K562 (cell line): ENCODE data around the gene MMP28. TPM values are rescaled to one million over a fixed set of nuclear protein-coding genes. Genes with fewer than 3 reads are reported as not detected.

ENCODE experiments used
- DNMT1 ChIP-seq: fragments of 450-650 bp; IDR thresholded peaks from 2 replicates; pipeline ENCODE4 v1.6.1; 2016; ENCODE audit warnings: antibody characterized with exemption, mild to moderate bottlenecking
- FIP1L1 ChIP-seq: fragments of 200-400 bp; formaldehyde crosslinking; IDR thresholded peaks from 2 replicates; pipeline ENCODE4 v1.6.1; 2018; ENCODE audit warnings: mild to moderate bottlenecking, low read depth, low read length; ENCODE audit not compliant: poor library complexity, severe bottlenecking
- FOXK1 ChIP-seq: sonication (generic); formaldehyde crosslinking; IDR thresholded peaks from 2 replicates; pipeline ENCODE4 v1.8.0; 2022; ENCODE audit warnings: missing genetic modification reagents, mild to moderate bottlenecking, borderline replicate concordance
- HOXB6 ChIP-seq: fragments of 250-450 bp; sonication (Bioruptor Pico); IDR thresholded peaks from 2 replicates; pipeline ENCODE4 v1.5.1; 2022; ENCODE audit warnings: mild to moderate bottlenecking, borderline replicate concordance
- MCM3 ChIP-seq: fragments of 450-650 bp; IDR thresholded peaks from 2 replicates; pipeline ENCODE4 v1.6.1; 2016
- MECOM ChIP-seq: fragments of 250-450 bp; sonication (Bioruptor Pico); IDR thresholded peaks from 2 replicates; pipeline ENCODE4 v1.8.0; 2022; ENCODE audit warnings: inconsistent platforms
- MTF1 ChIP-seq: fragments of 250-450 bp; sonication (Bioruptor Pico); IDR thresholded peaks from 2 replicates; pipeline ENCODE4 v1.9.0; 2021; ENCODE audit warnings: moderate library complexity, mild to moderate bottlenecking, inconsistent platforms, borderline replicate concordance
- RUNX1 ChIP-seq: sonication (generic); IDR thresholded peaks from 2 replicates; pipeline ENCODE4 v1.6.1; 2016; ENCODE audit warnings: antibody characterized with exemption, low read depth
- SMARCA5 ChIP-seq: fragments of 450-650 bp; IDR thresholded peaks from 2 replicates; pipeline ENCODE4 v1.6.1; 2016
- STAG1 ChIP-seq: sonication (generic); formaldehyde crosslinking; IDR thresholded peaks from 2 replicates; pipeline ENCODE4 v1.5.0; 2020; ENCODE audit warnings: missing genetic modification reagents, borderline replicate concordance
- ZNF140 ChIP-seq: fragments of 250-450 bp; sonication (Bioruptor Pico); IDR thresholded peaks from 2 replicates; pipeline ENCODE4 v1.8.0; 2021; ENCODE audit warnings: moderate library complexity, mild to moderate bottlenecking, inconsistent platforms
- ZNF764 ChIP-seq: fragments of 250-450 bp; sonication (Bioruptor Pico); IDR thresholded peaks from 2 replicates; pipeline ENCODE4 v1.4.0; 2020; ENCODE audit warnings: low read depth, mild to moderate bottlenecking, moderate library complexity
- polyA plus RNA-seq, 8 experiments: library from polyadenylated mRNA; depleted of rRNA in 4 of 8; stranded (reverse) in 5 of 8; unstranded in 3 of 8; fragments of >200 nt; fragmentation: Nextera tagmentation in 2 of 8; fragmentation: Illumina TruSeq in 1 of 8; extraction: Ambion mirVana in 2 of 8; extraction: Trizol in 1 of 8; gene quantifications; 2 replicates each; pipeline versions ENCODE4 v1.2.1 to v1.2.3, GENCODE V29; 2011 to 2014; ENCODE audit warnings: inconsistent platforms in 1 of 8, missing spikeins in 1 of 8
- total RNA-seq, 7 experiments: library from RNA; depleted of rRNA in 6 of 7; stranded (reverse); fragments of >200 nt in 6 of 7; fragmentation: Illumina TruSeq in 2 of 7; extraction: Trizol in 2 of 7; gene quantifications; 2 replicates each; pipeline versions ENCODE4 v1.2.1 to v1.2.3, GENCODE V29; 2011 to 2021; ENCODE audit warnings: low replicate concordance in 1 of 7
- TF ChIP-seq, protein P1 (sequence below), 2 experiments: fragments of 450-650 bp in 1 of 2; sonication (generic) in 1 of 2; formaldehyde crosslinking in 1 of 2; IDR thresholded peaks in 1 of 2; conservative IDR thresholded peaks in 1 of 2; 2 replicates each; pipeline versions ENCODE4 v1.6.1 to v1.8.1; 2016 to 2023; ENCODE audit warnings: mild to moderate bottlenecking in 2 of 2, moderate library complexity in 2 of 2, inconsistent platforms in 1 of 2, missing genetic modification reagents in 1 of 2
- TF ChIP-seq, protein P2 (sequence below), 2 experiments: fragments of 450-650 bp; IDR thresholded peaks; 2 replicates each; pipeline ENCODE4 v1.6.1; 2018; ENCODE audit warnings: mild to moderate bottlenecking in 2 of 2, low read depth in 1 of 2; ENCODE audit not compliant: partially characterized antibody in 2 of 2
- TF ChIP-seq, protein P3 (sequence below): fragments of 250-450 bp; sonication (Bioruptor Pico); IDR thresholded peaks from 2 replicates; pipeline ENCODE4 v1.5.1; 2021; ENCODE audit warnings: mild to moderate bottlenecking
- TF ChIP-seq, protein P4 (sequence below), 3 experiments: fragments of 200-800 bp in 1 of 3; sonication (Bioruptor generic) in 1 of 3; sonication (generic) in 1 of 3; formaldehyde crosslinking in 1 of 3; IDR thresholded peaks; 2 replicates each; pipeline versions ENCODE4 v1.6.1 to v1.8.0; 2016 to 2022; ENCODE audit warnings: mild to moderate bottlenecking in 2 of 3, missing compliant biosample characterization in 2 of 3, missing genetic modification characterization in 2 of 3, missing genetic modification reagents in 1 of 3
- TF ChIP-seq, protein P5 (sequence below): sonication (generic); IDR thresholded peaks from 2 replicates; pipeline ENCODE4 v1.6.1; 2016

The MMP28 gene
- total and polyA plus RNA-seq, 9 of the 15 experiments (the other 6 are each of a cell fraction or from before 2014, with no cell fraction given) = not detected

DNA sequence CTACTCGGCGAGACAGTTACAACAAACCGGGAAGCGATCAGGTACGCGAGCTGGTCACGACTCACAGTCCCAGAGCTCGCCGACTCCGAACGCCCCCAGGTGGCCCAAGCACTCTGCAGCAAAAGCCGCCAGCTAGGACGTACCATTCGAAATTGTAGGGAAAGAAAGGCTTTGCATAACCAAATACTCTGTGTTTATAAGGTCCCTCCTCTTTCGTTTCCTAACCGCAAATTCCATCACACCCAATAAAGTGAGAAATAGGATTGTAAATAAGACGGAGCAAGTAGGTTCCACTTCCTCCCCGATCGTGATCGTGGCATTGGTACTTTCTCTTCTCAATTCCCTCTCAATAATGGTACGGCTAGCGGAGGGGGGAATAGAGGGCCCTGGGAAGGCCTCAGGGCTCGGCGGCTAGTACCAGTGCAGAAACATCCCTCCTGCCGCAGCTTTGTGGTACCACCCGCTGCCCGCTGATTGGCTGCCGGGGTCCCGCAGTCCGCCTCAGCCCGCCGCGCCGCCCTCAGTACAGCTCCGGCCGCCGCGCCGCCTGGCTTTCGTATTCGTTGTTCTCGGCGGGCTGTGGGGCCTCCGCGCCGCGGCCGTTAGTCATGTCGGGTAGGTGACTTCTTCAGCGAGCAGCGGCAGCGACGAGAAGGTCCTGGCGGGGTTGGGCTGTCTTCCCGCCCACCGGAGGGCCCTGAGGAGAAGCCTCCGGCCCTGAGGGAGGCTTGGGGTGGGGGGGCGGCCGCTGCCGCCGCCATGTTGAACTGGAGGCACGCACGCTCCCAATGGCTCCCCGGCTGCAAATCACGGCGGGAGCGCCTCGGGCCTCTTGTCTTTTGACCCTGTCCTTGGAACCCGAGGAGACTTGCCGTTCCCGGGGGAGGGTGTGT, 13.8 kb upstream of the MMP28 start, which contains the start of gene TAF15 (continued):
- TF ChIP-seq, protein P1, sequence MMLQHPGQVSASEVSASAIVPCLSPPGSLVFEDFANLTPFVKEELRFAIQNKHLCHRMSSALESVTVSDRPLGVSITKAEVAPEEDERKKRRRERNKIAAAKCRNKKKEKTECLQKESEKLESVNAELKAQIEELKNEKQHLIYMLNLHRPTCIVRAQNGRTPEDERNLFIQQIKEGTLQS (IDR thresholded peaks at IDR 0.05) = no peak; the same call in 1 of the 2 replicates
- TF ChIP-seq, protein P1 (CRISPR knock-in tag; conservative IDR thresholded peaks at IDR 0.05) = no peak
- TF ChIP-seq FIP1L1 (peak; percentile 67), FOXK1 (CRISPR knock-in tag) (no peak), SMARCA5 (0 out of 2 replicates have a peak, but pooled peaks have one; percentile 11), RUNX1 (no peak), MECOM (CRISPR knock-in tag) (no peak), MTF1 (CRISPR knock-in tag) (no peak), DNMT1 (no peak), STAG1 (CRISPR knock-in tag) (no peak), HOXB6 (CRISPR knock-in tag) (no peak), ZNF140 (CRISPR knock-in tag) (no peak), ZNF764 (CRISPR knock-in tag) (no peak), MCM3 (no peak)
- TF ChIP-seq, protein P2, sequence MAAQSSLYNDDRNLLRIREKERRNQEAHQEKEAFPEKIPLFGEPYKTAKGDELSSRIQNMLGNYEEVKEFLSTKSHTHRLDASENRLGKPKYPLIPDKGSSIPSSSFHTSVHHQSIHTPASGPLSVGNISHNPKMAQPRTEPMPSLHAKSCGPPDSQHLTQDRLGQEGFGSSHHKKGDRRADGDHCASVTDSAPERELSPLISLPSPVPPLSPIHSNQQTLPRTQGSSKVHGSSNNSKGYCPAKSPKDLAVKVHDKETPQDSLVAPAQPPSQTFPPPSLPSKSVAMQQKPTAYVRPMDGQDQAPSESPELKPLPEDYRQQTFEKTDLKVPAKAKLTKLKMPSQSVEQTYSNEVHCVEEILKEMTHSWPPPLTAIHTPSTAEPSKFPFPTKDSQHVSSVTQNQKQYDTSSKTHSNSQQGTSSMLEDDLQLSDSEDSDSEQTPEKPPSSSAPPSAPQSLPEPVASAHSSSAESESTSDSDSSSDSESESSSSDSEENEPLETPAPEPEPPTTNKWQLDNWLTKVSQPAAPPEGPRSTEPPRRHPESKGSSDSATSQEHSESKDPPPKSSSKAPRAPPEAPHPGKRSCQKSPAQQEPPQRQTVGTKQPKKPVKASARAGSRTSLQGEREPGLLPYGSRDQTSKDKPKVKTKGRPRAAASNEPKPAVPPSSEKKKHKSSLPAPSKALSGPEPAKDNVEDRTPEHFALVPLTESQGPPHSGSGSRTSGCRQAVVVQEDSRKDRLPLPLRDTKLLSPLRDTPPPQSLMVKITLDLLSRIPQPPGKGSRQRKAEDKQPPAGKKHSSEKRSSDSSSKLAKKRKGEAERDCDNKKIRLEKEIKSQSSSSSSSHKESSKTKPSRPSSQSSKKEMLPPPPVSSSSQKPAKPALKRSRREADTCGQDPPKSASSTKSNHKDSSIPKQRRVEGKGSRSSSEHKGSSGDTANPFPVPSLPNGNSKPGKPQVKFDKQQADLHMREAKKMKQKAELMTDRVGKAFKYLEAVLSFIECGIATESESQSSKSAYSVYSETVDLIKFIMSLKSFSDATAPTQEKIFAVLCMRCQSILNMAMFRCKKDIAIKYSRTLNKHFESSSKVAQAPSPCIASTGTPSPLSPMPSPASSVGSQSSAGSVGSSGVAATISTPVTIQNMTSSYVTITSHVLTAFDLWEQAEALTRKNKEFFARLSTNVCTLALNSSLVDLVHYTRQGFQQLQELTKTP (IDR thresholded peaks at IDR 0.05; ENCODE audit: low read depth in 1 of 2, partially characterized antibody in 2 of 2) = peak in 1 of 2 experiments; percentile 65
- TF ChIP-seq, protein P3, sequence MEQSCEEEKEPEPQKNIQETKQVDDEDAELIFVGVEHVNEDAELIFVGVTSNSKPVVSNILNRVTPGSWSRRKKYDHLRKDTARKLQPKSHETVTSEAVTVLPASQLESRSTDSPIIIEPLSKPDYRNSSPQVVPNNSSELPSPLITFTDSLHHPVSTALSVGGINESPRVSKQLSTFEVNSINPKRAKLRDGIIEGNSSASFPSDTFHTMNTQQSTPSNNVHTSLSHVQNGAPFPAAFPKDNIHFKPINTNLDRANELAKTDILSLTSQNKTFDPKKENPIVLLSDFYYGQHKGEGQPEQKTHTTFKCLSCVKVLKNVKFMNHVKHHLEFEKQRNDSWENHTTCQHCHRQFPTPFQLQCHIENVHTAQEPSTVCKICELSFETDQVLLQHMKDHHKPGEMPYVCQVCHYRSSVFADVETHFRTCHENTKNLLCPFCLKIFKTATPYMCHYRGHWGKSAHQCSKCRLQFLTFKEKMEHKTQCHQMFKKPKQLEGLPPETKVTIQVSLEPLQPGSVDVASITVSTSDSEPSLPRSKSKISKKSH (CRISPR knock-in tag) = no peak
- TF ChIP-seq, protein P4, sequence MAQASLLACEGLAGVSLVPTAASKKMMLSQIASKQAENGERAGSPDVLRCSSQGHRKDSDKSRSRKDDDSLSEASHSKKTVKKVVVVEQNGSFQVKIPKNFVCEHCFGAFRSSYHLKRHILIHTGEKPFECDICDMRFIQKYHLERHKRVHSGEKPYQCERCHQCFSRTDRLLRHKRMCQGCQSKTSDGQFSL (CRISPR knock-in tag; IDR thresholded peaks at IDR 0.05) = peak; percentile 99
- TF ChIP-seq, protein P4 (tag; IDR thresholded peaks at IDR 0.05) = peak in 1 of 2 experiments; percentile 99; a peak in 2 of 4 replicates
- TF ChIP-seq, protein P5, sequence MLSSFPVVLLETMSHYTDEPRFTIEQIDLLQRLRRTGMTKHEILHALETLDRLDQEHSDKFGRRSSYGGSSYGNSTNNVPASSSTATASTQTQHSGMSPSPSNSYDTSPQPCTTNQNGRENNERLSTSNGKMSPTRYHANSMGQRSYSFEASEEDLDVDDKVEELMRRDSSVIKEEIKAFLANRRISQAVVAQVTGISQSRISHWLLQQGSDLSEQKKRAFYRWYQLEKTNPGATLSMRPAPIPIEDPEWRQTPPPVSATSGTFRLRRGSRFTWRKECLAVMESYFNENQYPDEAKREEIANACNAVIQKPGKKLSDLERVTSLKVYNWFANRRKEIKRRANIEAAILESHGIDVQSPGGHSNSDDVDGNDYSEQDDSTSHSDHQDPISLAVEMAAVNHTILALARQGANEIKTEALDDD = no peak
